GM18520 (cell line): ENCODE measurements around the gene LPP.
A peak's percentile ranks its signal among the peaks of the same experiment; 100 is the strongest.

Experiments used
- ATAC-seq: cut with Tn5 transposase; IDR thresholded peaks from one replicate; pipeline ENCODE4 v1.9.1; 2021; ENCODE audit not compliant: unreplicated experiment

LPP gene

DNA sequence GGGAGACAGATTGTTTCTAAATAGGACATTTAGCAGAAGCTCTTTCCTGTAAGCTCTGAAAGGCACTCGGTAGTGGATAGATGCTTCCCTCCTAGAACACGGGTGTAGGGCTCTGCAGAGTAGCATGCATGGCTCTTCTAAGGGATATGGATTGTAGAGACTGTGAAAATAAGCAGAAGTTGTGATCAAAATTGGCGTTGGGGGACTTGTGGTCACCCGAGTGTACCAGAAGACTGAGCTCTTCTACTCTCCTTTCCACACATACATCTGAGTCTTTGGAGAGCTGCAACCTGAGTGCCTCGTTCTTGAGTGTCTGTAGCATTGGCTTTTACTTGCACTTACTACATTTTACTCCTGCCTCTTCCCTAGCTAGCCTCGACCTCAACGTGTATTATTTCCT, 197.7 kb downstream of the LPP start:
- no peak for ATAC-seq

DNA sequence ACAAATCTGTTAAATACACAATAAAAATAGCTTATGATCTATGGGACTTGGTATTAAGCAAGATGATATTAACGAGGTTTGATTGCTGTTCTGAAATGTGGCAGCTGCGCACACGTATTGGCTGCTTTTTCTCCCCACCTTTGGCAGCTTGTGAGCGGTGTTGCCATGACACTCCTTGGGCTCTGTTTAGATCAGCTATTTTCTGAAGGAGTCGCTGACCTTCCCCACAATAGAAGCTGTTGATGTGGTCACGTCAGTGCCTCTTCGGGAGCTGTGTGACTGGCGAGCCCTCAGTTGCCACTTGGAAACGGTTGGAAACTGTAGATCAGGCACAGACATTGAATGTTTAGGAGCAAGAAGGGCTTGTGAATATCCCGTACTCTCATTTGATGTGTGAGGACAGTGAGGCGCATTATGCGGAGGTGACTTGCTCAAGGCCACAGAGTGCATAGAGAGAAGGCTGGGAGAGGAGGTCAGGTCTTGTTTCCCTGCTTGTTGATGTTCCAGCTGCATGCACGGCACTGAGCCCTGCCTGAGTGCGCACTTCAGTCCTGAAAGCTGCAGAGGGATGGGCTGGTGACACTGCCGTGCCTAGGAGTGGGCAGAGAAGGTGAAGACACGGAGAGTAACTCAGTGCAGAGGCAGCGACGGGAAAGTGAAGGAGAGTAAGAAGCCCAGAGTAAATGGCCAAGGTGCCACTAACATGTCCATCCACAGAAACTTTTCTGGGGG, 198.4 kb downstream of the LPP start:
- ATAC-seq: no peak

DNA sequence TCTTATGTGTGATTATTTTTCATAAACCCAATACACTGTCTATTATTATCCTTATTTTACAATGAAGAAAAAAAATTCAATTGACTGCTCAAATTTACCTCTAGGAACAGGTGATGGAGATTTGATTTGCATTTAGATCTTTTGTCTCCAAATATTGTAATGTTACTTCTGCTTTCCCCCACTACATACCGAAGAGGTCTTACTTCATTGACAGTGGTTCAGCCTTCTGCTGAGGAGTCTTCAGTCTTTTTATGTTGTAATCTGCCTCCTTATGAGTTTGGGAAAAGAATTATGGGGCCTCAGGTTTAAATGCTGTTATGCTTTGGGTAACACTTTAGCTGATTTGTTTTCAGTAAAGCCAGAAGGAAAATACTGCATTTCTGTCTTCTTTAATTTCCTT, 199.5 kb downstream of the LPP start:
- ATAC-seq: no peak

GRCh38 chr3:188358787-188359493, 205.0 kb downstream of the LPP start:
- no peak for ATAC-seq

DNA sequence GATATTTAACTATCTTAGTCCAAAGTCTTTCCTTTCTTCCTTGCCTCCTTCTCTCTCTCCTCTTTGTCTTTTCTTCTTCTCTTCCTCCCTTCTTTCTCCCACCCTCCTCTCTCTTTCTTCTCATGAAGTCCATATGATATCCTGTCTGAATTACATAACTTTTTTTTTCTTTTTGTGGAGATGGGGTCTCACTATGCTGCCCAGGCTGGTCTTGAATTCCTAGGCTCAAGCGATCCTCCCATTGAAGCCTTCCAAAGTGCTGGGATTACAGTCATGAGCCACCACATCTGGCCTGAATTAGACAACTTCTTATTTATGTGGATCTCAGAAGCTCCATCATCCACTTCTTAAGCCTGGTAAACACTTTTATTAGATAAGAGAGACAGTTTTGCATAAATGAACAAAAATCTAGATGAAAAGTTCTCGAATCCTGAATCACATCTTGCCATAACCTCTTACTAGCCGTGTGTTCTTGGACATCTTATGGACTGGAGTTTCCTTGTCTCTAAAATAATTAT, 206.5 kb downstream of the LPP start:
- ATAC-seq: no peak

GRCh38 chr3:188361888-188362287, 207.9 kb downstream of the LPP start:
- no peak for ATAC-seq

- ATAC-seq: no peak
Observed at GRCh38 chr3:188362405-188362831, 208.5 kb downstream of the LPP start.

DNA sequence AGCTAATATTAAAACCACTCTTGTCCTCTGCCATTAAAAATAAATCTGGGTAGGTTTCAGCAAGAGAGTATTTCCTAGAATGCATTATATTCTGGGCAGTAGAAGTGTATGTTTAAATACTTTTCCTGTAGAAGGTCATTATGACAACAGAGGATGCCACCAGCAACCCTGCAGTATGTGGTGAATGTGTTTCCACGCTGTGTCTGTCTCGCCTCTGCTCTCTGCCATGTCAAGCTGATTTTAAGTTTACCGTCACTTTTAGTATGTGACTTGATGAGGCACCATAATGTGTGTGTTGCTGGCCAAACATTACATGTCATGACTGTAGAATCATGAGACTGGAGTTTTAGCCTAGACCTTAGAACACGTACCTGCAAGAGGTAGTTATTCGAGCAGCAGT, 211.2 kb downstream of the LPP start:
- no peak for ATAC-seq

GRCh38 chr3:188365988-188366698, 212.2 kb downstream of the LPP start:
- ATAC-seq: no peak

GRCh38 chr3:188367678-188368077, 213.7 kb downstream of the LPP start:
- ATAC-seq: no peak

- no peak for ATAC-seq
Observed at GRCh38 chr3:188369526-188369925, 215.6 kb downstream of the LPP start.

DNA sequence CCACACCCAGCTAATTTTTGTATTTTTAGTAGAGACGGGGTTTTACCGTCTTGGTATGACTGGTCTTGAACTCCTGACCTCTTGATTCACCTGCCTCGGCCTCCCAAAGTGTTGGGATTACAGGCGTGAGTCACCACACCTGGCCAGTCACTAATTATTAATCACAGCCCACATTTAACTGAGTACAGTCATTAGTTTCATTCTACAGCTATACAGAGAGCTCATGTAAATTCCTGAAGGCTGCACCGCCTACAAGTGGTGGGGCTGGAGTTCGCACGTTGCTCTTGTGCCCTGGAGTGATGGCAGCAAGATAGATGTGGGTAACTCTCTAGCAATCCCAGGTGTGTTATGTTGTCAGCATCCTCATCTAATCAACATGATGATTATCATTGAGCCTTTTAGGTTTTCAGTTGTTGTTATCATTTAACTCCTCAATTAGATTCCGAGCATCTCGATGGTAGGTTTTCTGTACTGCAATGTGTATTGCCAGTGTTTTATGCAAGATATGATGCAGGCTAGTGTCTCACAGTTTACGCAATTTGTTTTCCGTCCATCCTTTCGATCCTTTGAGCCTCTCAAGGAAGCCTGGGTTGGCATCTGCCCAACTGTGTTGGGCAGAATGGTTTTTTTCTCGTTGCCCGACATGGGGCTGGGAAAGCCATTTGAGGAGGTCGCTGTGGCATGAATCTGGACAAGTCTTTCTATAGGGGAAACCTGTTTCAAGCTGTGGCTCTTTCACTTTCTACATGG, 216.3 kb downstream of the LPP start:
- ATAC-seq: no peak

DNA sequence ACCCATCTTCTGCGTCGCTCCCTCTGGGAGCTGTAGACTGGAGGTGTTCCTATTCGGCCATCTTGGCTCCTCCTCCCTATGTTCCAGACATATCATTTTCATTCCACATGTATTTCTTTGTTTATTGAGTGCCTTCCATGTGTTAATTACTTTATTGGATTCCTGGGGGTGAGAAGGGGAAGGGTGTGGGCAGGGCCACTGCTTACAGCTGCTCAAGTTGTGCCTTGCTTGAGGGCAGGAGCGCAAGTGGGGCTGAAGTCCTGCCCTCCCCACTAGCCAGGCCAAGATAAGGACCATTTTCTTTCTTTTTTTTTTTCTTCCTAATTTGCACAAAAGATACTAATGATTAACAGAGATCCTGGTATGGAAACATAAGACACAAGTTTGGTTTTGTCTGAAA, 224.8 kb downstream of the LPP start:
- ATAC-seq: no peak

GRCh38 chr3:188380252-188380651, 226.3 kb downstream of the LPP start:
- no peak for ATAC-seq

- ATAC-seq: no peak
Observed at GRCh38 chr3:188380722-188381121, 226.8 kb downstream of the LPP start.

DNA sequence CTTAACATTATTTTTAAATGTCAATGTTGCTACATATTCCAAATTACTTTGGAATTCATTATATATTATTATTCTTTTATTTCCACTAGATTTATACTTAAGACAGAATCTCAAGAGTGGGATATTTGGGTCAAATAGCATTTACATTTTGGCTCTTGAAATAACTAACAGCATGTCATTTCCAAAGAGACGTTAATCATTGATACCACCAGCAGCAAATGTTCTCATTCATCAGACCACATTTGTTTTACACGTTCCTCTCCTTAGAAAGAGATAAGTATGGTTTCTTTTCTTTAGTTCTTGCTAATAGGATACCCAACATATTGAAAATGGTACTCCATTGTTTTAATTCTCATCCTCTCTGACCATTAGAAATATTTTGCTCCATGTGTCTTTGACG, 229.8 kb downstream of the LPP start:
- no peak for ATAC-seq

GRCh38 chr3:188385295-188385694, 231.3 kb downstream of the LPP start:
- ATAC-seq: no peak

DNA sequence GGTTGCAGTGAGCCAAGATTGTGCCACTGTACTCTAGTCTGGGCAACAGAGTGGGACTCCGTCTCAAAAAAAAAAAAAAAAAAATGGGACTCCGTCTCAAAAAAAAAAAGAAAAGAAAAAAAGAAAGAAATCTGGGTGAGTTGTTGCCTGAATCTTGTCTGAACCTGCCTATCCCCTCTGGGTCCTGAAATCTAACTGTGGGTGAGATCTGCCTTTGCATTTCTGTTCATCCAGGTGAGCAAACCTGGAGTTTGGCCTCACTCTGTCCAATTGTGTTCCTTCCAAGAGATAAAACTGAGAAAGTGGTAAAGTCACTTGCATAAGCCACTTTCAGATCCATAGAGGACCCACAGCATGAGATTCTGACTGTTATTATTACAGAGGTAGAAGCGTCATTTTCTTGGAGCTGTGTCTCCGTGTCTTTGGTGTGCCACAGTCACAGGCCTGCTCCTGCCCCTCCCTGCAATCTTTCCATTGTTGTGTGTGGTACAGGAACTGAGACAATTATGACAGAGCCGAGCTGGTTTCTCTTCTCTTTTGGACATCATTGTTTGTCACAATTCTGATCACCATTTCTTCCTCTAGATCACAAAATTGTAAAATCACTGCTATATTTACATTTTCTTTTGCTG, 235.9 kb downstream of the LPP start:
- ATAC-seq: peak; percentile 60

DNA sequence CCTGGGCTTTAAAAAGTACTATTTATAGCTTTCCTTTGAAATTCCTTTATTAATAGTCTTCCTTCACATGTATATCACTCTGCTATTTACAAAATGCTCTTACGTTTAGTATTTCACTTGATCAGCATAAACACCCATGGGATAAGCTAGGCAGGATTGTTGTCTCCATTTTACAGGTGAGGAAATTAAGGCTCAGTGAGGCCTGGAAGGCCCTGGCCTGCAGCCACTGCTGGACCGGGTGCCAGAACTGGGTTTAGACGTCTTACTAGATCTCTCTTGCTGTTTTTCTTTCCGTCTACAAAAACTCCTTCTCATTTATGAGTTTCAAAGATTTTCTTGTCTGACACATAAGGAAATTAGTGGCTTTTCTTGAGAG, 236.4 kb downstream of the LPP start:
- ATAC-seq: peak; percentile 17

DNA sequence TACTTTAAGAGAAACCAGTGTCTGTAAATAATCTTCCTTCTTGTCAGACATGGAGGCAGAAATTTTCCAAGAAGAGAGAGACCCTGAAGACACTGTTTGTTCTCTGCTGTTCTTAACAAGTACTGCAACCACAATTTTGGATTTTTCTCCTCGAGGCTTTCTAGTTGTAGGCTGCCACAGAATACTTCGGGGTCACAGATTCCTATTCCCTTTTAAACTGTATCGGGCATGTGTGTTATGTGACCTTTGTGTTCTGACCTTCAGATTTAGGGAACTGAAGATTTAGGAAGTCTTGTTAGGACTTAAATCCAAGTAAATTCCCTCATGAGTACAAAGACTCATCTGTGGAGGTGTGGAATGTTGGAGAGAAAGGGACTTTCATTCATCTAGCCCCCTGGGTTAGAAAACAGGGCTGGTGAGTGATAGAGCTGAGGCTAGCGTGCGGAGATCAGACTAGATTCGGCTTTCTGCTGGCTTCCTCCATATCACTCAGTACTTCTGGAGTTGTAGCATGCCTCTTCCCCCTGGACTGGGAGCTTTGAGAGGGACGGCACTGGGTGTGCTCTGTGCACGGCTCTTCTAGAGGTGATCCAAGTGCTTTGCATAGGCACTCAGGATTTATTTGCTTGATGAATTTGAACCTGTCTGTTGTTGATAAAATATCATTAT, 237.0 kb downstream of the LPP start:
- ATAC-seq: no peak
